Measurements from ENCODE around the gene PDE6D. TPM values are rescaled to one million over a fixed set of nuclear protein-coding genes. Genes with fewer than 3 reads are reported as not detected.

PDE6D gene
- total and polyA plus RNA-seq, 7 experiments from 2014 or later, result 14.3 to 55.3 (median 27.0) TPM

- DNase-seq (no peak), ATAC-seq (no peak)
- Histone ChIP-seq H3K4me3 (ENCODE audit: low read length) (no peak overlapping the region), H3K27ac (ENCODE audit: low read depth, low read length) (no peak overlapping the region), H3K36me3 (ENCODE audit: control insufficient read depth in 2 of 3, insufficient read depth in 3 of 3, low read length in 3 of 3) (peaks cover 0 to 26% (median 4%) of the 10 kb centered on the region in 3 experiments), H3K4me1 (ENCODE audit: control insufficient read depth in 2 of 2, insufficient read depth in 2 of 2, low read length in 2 of 2) (no peaks in the 10 kb centered on the region), H3K27me3 (ENCODE audit: control insufficient read depth in 2 of 2, insufficient read depth in 2 of 2, low read length in 2 of 2) (no peaks in the 10 kb centered on the region), H3K9me3 (ENCODE audit: control insufficient read depth in 2 of 3, low read length in 3 of 3) (no peaks in the 10 kb centered on the region)
- ChIA-PET POLR2A (no interaction called here), CTCF (no interaction called here)
- intact Hi-C loops (cut with micrococcal nuclease), result no loop called here
- Mint-ChIP-seq H3K9me3 (peaks cover 0 to 1% (median 0%) of the 10 kb centered on the region in 11 donors), H3K27ac (no peak overlapping the region), H3K4me3 (no peak overlapping the region), H3K27me3 (no peaks in the 10 kb centered on the region), H3K4me1 (no peaks in the 10 kb centered on the region), H3K36me3 (peaks cover 0 to 39% (median 12%) of the 10 kb centered on the region in 5 donors)
Measured at GRCh38 chr2:231737761-231738160, 43.3 kb downstream of the PDE6D start.

GRCh38 chr2:231732604-231733003, 48.5 kb downstream of the PDE6D start:
- DNase-seq, result no peak
- CTCF ChIA-PET, result no interaction called here
- Histone ChIP-seq H3K27me3 (ENCODE audit: control insufficient read depth in 2 of 2, insufficient read depth in 2 of 2, low read length in 2 of 2) (no peaks in the 10 kb centered on the region), H3K4me1 (ENCODE audit: control insufficient read depth in 2 of 2, insufficient read depth in 2 of 2, low read length in 2 of 2) (no peaks in the 10 kb centered on the region), H3K36me3 (ENCODE audit: control insufficient read depth in 2 of 3, insufficient read depth in 3 of 3, low read length in 3 of 3) (peaks cover 0 to 25% (median 0%) of the 10 kb centered on the region in 3 experiments), H3K4me3 (ENCODE audit: low read length) (no peak overlapping the region), H3K27ac (ENCODE audit: low read depth, low read length) (no peak overlapping the region), H3K9me3 (ENCODE audit: control insufficient read depth in 2 of 3, low read length in 3 of 3) (no peaks in the 10 kb centered on the region)
- intact Hi-C loops (cut with micrococcal nuclease), result no loop called here
- H3K27ac Mint-ChIP-seq, result no peak overlapping the region
- H3K4me1 Mint-ChIP-seq, result no peaks in the 10 kb centered on the region
- no peak for ATAC-seq
- POLR2A ChIA-PET, result no interaction called here
- H3K4me3 Mint-ChIP-seq, result no peak overlapping the region
- peaks cover 5 to 38% (median 17%) of the 10 kb centered on the region in 5 donors for H3K36me3 Mint-ChIP-seq
- no peaks in the 10 kb centered on the region for H3K27me3 Mint-ChIP-seq
- peaks cover 0 to 1% (median 0%) of the 10 kb centered on the region in 11 donors for H3K9me3 Mint-ChIP-seq

- Histone ChIP-seq H3K27ac (ENCODE audit: low read depth, low read length) (no peak overlapping the region), H3K4me1 (ENCODE audit: control insufficient read depth in 2 of 2, insufficient read depth in 2 of 2, low read length in 2 of 2) (no peaks in the 10 kb centered on the region), H3K4me3 (ENCODE audit: low read length) (no peak overlapping the region), H3K36me3 (ENCODE audit: control insufficient read depth in 2 of 3, insufficient read depth in 3 of 3, low read length in 3 of 3) (peaks cover 0 to 8% (median 0%) of the 10 kb centered on the region in 3 experiments), H3K27me3 (ENCODE audit: control insufficient read depth in 2 of 2, insufficient read depth in 2 of 2, low read length in 2 of 2) (no peaks in the 10 kb centered on the region), H3K9me3 (ENCODE audit: control insufficient read depth in 2 of 3, low read length in 3 of 3) (no peaks in the 10 kb centered on the region)
- intact Hi-C loops (cut with micrococcal nuclease), result no loop called here
- Mint-ChIP-seq H3K9me3 (no peaks in the 10 kb centered on the region), H3K36me3 (peaks cover 5 to 24% (median 10%) of the 10 kb centered on the region in 5 donors), H3K27ac (peak overlapping the region in 1 of 9 donors; percentile 21), H3K4me3 (no peak overlapping the region), H3K4me1 (no peaks in the 10 kb centered on the region), H3K27me3 (no peaks in the 10 kb centered on the region)
- DNase-seq (no peak), ATAC-seq (no peak)
- POLR2A ChIA-PET, result no interaction called here
- CTCF ChIA-PET, result no interaction called here
Measured at GRCh38 chr2:231727621-231728020, 53.5 kb downstream of the PDE6D start.

- Mint-ChIP-seq H3K9me3 (no peaks in the 10 kb centered on the region), H3K27ac (no peak overlapping the region), H3K27me3 (no peaks in the 10 kb centered on the region), H3K36me3 (peaks cover 0 to 11% (median 3%) of the 10 kb centered on the region in 5 donors), H3K4me1 (no peaks in the 10 kb centered on the region), H3K4me3 (no peak overlapping the region)
- CTCF ChIA-PET, result interaction anchor here (2.1 kb wide), 1 partner anchor 50 kb away, joined by 12 read pairs; no protein-coding TSS in a partner anchor
- H3K9me3 ChIP-seq (ENCODE audit: control insufficient read depth in 2 of 3, low read length in 3 of 3), result no peaks in the 10 kb centered on the region
- no peak for ATAC-seq
- POLR2A ChIA-PET, result interaction anchor here (1.6 kb wide), 1 partner anchor 12 kb away, joined by 4 read pairs; no protein-coding TSS in a partner anchor
- intact Hi-C loops (cut with micrococcal nuclease), result no loop called here
- H3K27me3 ChIP-seq (ENCODE audit: control insufficient read depth in 2 of 2, insufficient read depth in 2 of 2, low read length in 2 of 2), result no peaks in the 10 kb centered on the region
- H3K36me3 ChIP-seq (ENCODE audit: control insufficient read depth in 2 of 3, insufficient read depth in 3 of 3, low read length in 3 of 3), result peaks cover 0 to under 1% (median 0%) of the 10 kb centered on the region in 3 experiments
- H3K4me3 ChIP-seq (ENCODE audit: low read length), result no peak overlapping the region
- H3K27ac ChIP-seq (ENCODE audit: low read depth, low read length), result no peak overlapping the region
- H3K4me1 ChIP-seq (ENCODE audit: control insufficient read depth in 2 of 2, insufficient read depth in 2 of 2, low read length in 2 of 2), result no peaks in the 10 kb centered on the region
- no peak for DNase-seq
Measured at GRCh38 chr2:231726276-231726675, 54.8 kb downstream of the PDE6D start.

GRCh38 chr2:231725476-231725875, 55.6 kb downstream of the PDE6D start:
- DNase-seq (no peak), ATAC-seq (no peak)
- Mint-ChIP-seq H3K27me3 (no peaks in the 10 kb centered on the region), H3K4me1 (no peaks in the 10 kb centered on the region), H3K27ac (no peak overlapping the region), H3K4me3 (no peak overlapping the region), H3K36me3 (peaks cover 0 to 13% (median 3%) of the 10 kb centered on the region in 5 donors), H3K9me3 (no peaks in the 10 kb centered on the region)
- no peak overlapping the region for H3K4me3 ChIP-seq (ENCODE audit: low read length)
- no peaks in the 10 kb centered on the region for H3K27me3 ChIP-seq (ENCODE audit: control insufficient read depth in 2 of 2, insufficient read depth in 2 of 2, low read length in 2 of 2)
- ChIA-PET POLR2A (interaction anchor here (1.6 kb wide), 1 partner anchor 12 kb away, joined by 4 read pairs; no protein-coding TSS in a partner anchor), CTCF (interaction anchor here (0.9 to 2.1 kb wide), 3 partner anchors 11 to 50 kb away, joined by 3 to 12 read pairs (median 11); no protein-coding TSS in a partner anchor)
- no peaks in the 10 kb centered on the region for H3K36me3 ChIP-seq (ENCODE audit: control insufficient read depth in 2 of 3, insufficient read depth in 3 of 3, low read length in 3 of 3)
- intact Hi-C loops (cut with micrococcal nuclease), result no loop called here
- no peak overlapping the region for H3K27ac ChIP-seq (ENCODE audit: low read depth, low read length)
- H3K9me3 ChIP-seq (ENCODE audit: control insufficient read depth in 2 of 3, low read length in 3 of 3), result no peaks in the 10 kb centered on the region
- no peaks in the 10 kb centered on the region for H3K4me1 ChIP-seq (ENCODE audit: control insufficient read depth in 2 of 2, insufficient read depth in 2 of 2, low read length in 2 of 2)

GRCh38 chr2:231722721-231723307, 58.3 kb downstream of the PDE6D start:
- no peak overlapping the region for H3K27ac ChIP-seq (ENCODE audit: low read depth, low read length)

More at GRCh38 chr2:231722721-231723307, 58.3 kb downstream of the PDE6D start:
- ChIA-PET CTCF (interaction anchor here (12.1 kb wide), 1 partner anchor 41 kb away, joined by 475 read pairs; no protein-coding TSS in a partner anchor), POLR2A (no interaction called here)
- Mint-ChIP-seq H3K4me3 (no peak overlapping the region), H3K27ac (peak overlapping the region in 1 of 9 donors; percentile 46), H3K4me1 (no peaks in the 10 kb centered on the region), H3K27me3 (no peaks in the 10 kb centered on the region), H3K36me3 (peaks cover 0 to 8% (median 0%) of the 10 kb centered on the region in 5 donors), H3K9me3 (no peaks in the 10 kb centered on the region)
- Histone ChIP-seq H3K4me1 (ENCODE audit: control insufficient read depth in 2 of 2, insufficient read depth in 2 of 2, low read length in 2 of 2) (no peaks in the 10 kb centered on the region), H3K4me3 (ENCODE audit: low read length) (no peak overlapping the region), H3K36me3 (ENCODE audit: control insufficient read depth in 2 of 3, insufficient read depth in 3 of 3, low read length in 3 of 3) (no peaks in the 10 kb centered on the region), H3K27me3 (ENCODE audit: control insufficient read depth in 2 of 2, insufficient read depth in 2 of 2, low read length in 2 of 2) (no peaks in the 10 kb centered on the region), H3K9me3 (ENCODE audit: control insufficient read depth in 2 of 3, low read length in 3 of 3) (no peaks in the 10 kb centered on the region)
- DNase-seq, result no peak
- intact Hi-C loops (cut with micrococcal nuclease), result no loop called here
- no peak for ATAC-seq
